HG02623 (cell line): ENCODE results near the gene UQCC3.
"Not testable (repeated sequence)": the region's sequence is repeated elsewhere in the genome, so short reads cannot be mapped to it uniquely, and the experiment has no call there.

Source experiments
- ATAC-seq: cut with Tn5 transposase; IDR thresholded peaks from one replicate; pipeline ENCODE4 v1.9.1; 2021; ENCODE audit warnings: moderate library complexity; ENCODE audit not compliant: unreplicated experiment

The UQCC3 gene

DNA sequence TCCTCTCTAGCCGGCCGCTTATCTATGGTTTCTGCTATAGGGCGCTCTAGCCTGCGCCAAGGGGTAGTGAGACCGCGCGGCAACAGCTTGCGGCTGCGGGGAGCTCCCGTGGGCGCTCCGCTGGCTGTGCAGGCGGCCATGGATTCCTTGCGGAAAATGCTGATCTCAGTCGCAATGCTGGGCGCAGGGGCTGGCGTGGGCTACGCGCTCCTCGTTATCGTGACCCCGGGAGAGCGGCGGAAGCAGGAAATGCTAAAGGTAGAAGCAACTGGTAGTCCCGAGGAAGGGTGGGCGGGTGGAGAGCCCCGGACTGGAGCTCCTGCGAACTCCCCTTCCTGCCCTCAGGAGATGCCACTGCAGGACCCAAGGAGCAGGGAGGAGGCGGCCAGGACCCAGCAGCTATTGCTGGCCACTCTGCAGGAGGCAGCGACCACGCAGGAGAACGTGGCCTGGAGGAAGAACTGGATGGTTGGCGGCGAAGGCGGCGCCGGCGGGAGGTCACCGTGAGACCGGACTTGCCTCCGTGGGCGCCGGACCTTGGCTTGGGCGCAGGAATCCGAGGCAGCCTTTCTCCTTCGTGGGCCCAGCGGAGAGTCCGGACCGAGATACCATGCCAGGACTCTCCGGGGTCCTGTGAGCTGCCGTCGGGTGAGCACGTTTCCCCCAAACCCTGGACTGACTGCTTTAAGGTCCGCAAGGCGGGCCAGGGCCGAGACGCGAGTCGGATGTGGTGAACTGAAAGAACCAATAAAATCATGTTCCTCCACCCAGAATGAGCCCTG lies at the start of gene UQCC3, which contains the start of gene LBHD1:
Gene UQCC3, plus strand, starts transcription at position 66 of the 782 bp plus-strand sequence. Its CDS starts 73 bp downstream, at position 139.
Gene LBHD1, minus strand, starts transcription at position 660 of the 782 bp plus-strand sequence. CDS start 2,236 bp downstream, outside the sequence.
- peak; percentile 49 for ATAC-seq

GRCh38 chr11:62622476-62623089 lies 48.9 kb upstream of the UQCC3 start:
- no peak for ATAC-seq

- ATAC-seq = no peak
Measured at GRCh38 chr11:62627713-62628112, 43.8 kb upstream of the UQCC3 start.

GRCh38 chr11:62632492-62632891 lies 39.0 kb upstream of the UQCC3 start:
- no peak for ATAC-seq

GRCh38 chr11:62644220-62644619 lies 27.3 kb upstream of the UQCC3 start:
- ATAC-seq = no peak

GRCh38 chr11:62645671-62645945 lies 25.9 kb upstream of the UQCC3 start:
- ATAC-seq = no peak

GRCh38 chr11:62645946-62646824 lies 25.3 kb upstream of the UQCC3 start, which contains the start of gene GANAB:
Gene GANAB (minus strand): TSS chr11:62646613. CDS start chr11:62646599, 14 bp downstream.
- peak; percentile 87 for ATAC-seq

DNA sequence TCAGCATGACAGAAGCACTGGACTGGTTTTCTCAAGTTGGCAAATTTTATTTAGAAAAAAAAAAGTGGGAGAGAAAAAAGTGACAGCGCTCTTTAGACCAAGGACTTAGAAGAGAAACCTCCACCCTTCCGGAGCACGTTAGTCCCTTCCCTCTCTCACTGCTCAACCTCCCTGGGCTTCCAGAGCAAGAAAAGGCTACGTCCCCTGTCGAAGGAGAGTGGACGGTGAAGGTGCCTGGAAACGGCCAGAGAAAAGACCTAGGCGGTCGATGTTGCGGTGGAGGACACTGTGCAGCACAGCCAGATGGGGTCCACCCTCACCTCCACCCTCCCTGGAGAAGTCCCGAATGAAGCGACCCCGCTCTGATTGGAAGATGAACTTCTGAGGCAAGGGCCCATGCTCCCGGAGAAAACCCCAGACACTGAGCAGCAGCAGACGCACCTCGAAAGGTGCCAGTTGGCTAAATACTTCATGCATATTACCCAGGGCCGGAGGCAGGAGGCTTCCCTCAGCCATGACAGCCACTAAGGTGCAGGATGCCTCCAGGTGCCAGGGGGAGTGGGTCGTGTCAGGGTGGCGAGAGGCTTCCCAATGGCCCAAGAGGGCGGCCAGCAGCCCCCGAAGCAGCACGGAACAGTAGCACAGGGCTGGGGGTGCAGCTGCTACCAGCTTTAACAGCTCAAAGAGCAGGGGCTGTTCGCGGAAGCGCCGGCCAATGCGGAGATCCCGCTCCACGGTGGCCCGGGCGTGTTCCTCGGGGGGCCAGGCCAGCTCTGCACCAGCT lies 24.5 kb upstream of the UQCC3 start:
- no peak for ATAC-seq

- no peak for ATAC-seq
Measured at GRCh38 chr11:62647609-62648005, 23.9 kb upstream of the UQCC3 start.

- ATAC-seq = no peak
Measured at GRCh38 chr11:62648185-62648966, 23.1 kb upstream of the UQCC3 start.

- no peak for ATAC-seq
Measured at GRCh38 chr11:62648967-62649364, 22.5 kb upstream of the UQCC3 start.

GRCh38 chr11:62649486-62649885 lies 22.0 kb upstream of the UQCC3 start:
- no peak for ATAC-seq

GRCh38 chr11:62650283-62650682 lies 21.2 kb upstream of the UQCC3 start:
- not testable (repeated sequence) for ATAC-seq

GRCh38 chr11:62652161-62653006 lies 19.1 kb upstream of the UQCC3 start:
- no peak for ATAC-seq

- no peak for ATAC-seq
Measured at GRCh38 chr11:62654297-62654696, 17.2 kb upstream of the UQCC3 start.

- no peak for ATAC-seq
Measured at GRCh38 chr11:62656796-62657429, 14.6 kb upstream of the UQCC3 start.

- peak; percentile 12 for ATAC-seq
Measured at GRCh38 chr11:62664405-62665074, 6.9 kb upstream of the UQCC3 start.

GRCh38 chr11:62665075-62665598 lies 6.3 kb upstream of the UQCC3 start, which contains the start of the genes C11orf98 and CSKMT:
Gene C11orf98 (minus strand): TSS chr11:62665210. CDS start chr11:62665169, 41 bp downstream.
Gene CSKMT (plus strand): TSS chr11:62665312. CDS start chr11:62665880, 568 bp downstream.
- ATAC-seq = peak; percentile 80
